Colon (tissue), 2 donors: ENCODE data around the gene BANP.
"Not testable (repeated sequence)": the region's sequence is repeated elsewhere in the genome, so short reads cannot be mapped to it uniquely, and the experiment has no call there.

Source experiments
- FAIRE-seq: peaks from 2 replicates; lab custom pipeline; 2012; peaks lifted over from hg19 to GRCh38; lab: Jason Lieb, UNC
- donor health status: control.
- donor health status: control.

Gene BANP

DNA sequence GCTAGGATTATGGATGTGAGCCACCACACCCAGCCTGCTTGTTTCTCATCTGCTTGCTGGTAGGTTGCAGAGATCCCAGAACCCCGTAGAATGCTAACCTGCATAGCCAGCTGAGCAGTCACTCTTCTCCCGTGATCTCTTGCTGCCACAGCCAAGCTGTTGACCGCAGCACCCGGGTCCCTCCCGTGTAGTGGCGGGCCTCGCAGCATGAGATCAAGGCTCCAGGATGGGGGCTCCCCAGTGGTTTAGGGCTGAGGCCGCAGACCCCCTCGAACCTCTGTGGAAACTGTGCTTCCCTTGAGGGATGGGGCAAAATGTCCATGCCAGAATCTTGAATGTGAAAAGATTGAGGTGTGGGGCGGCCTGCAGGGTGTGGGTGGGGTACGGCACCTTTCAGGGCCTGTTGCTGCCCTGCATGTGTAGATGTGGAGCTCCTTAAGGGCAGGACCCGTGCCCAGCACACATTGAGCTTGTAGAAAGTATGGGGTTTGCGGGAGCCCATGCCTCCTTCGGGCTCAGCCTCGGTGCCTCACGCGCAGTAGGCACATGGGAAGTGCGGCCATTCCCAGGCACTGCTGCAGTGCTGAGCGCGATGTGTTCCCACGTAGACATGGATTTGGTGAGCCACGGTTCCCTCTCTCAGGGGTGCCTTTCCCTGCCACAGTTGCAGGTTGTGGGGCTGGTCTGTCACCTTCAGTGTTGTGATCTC is 99.9 kb downstream of the BANP start:
- no peak for FAIRE-seq

DNA sequence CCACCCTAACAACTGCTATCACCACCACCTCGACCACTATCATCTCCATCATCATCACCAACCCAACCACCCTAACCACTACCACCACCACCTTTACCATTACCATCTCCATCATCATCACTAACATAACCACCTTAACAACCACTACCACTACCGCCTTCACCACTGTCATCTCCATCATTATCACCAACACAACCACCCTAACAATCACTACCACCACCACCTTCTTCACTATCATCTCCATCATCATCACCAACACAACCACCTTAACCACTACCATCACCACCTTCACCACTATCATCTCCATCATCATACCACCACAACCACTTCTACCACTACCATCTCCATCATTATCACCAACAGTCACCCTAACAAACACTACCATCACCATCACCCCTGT is 101.4 kb downstream of the BANP start:
- FAIRE-seq: no peak

DNA sequence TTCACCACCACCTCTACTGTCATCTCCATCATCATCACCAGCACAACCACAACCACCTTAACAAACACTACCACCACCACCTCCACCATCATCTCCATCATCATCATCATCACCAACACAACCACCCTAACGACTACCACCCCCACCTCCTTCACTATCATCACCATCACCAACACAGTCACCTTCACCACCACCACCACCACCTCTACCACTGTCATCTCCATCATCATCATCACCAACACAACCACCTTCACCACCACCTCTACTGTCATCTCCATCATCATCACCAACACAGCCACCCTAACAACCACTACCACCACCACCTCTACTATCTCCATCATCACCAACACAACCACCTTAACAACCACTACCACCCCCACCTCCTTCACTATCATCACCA is 102.2 kb downstream of the BANP start:
- not testable (repeated sequence) for FAIRE-seq

DNA sequence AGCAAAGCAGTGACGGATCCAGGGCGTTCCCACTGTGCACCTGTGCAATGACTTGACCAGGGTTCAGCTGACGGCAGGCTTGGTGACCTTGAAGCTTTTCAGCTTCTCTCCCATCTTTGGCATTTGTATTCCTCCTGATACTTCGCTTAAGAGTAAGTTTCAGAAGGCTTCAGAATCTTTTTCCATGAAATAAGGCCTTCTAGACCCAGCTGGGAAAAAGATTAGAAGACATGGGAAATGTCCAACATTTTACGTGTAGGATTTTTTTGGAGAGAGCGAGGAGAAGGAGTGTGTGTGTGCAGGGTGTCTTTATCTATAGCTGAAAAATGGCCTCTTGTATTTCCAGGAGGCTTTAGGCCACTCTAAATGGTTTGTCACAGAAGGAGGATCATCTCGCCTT is 104.1 kb downstream of the BANP start:
- no peak for FAIRE-seq

DNA sequence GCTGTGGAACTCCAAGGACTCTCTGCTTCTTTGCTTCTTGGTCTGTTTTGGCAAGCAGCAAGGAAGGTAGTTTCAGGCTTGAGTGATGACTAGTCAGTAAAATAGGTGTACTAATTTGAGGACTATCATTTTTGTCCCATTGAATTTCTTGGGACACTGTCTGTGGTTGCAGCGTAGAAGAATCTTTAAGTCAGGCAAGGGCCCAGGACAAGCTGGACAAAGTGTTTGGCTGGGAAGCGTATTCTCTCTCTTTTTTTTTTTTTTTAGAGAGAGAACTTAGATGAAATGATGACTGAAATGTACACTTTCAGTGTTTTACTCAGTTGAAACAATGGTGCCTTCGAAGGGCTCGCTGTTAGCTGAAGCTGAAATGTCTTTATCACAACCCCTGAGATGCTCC is 105.0 kb downstream of the BANP start:
- FAIRE-seq: no peak

DNA sequence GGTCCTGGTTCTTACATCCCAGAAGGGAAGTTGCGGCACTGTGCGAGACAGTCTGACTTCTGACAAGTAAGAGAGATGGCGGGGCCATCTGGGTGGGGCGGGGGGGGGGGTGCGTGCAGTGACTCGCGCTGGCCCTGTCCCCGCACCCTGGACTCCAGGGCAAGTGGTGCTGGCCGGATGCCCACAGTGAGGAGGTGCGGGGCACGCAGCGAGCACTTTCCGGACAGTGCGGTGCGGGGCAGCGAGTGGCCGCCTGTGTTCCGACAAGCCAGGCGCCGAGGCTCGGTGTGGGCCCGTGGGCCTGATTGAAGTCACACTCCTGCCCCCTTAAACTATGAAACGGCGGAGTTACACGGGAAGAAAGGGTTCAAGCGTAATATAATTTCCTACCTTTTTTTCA is 106.4 kb downstream of the BANP start:
- FAIRE-seq: no peak

DNA sequence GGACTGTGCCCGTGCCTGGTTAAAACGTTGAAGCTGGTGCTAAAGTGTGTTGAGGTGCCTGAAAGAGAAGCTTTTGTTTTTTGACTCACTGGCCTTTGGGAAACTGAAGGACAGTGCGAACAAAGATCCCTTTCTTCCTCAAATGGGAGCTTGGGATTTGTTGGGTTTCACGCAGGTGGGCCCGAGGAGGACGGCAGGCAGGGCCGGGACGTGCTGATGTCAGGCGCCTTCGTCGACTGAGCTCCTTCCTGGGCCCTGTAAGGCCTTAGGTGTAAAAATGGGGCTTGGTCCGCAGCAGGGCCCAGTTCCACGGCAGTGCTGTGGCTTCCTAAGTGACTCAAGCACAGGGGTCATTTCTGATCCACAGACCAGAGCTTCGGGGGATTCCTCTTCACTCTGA is 106.9 kb downstream of the BANP start:
- FAIRE-seq: no peak

DNA sequence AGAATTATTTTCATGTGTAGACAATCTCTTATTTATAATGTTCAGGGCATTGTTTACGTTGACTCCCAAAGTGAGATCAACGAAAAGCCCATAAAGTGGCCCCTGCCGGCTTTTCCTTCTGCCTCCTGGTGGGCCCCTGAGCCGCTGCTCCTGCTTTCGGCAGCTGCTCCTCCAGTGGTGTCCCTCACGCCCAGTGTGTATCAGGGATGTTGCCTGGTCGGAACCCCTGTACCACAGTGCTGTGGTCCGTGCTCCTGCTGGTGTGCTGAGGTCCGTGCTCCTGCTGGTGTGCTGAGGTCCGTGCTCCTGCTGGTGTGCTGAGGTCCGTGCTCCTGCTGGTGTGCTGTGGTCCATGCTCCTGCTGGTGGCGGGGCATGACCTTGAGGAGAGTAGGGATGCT is 107.6 kb downstream of the BANP start:
- no peak for FAIRE-seq

DNA sequence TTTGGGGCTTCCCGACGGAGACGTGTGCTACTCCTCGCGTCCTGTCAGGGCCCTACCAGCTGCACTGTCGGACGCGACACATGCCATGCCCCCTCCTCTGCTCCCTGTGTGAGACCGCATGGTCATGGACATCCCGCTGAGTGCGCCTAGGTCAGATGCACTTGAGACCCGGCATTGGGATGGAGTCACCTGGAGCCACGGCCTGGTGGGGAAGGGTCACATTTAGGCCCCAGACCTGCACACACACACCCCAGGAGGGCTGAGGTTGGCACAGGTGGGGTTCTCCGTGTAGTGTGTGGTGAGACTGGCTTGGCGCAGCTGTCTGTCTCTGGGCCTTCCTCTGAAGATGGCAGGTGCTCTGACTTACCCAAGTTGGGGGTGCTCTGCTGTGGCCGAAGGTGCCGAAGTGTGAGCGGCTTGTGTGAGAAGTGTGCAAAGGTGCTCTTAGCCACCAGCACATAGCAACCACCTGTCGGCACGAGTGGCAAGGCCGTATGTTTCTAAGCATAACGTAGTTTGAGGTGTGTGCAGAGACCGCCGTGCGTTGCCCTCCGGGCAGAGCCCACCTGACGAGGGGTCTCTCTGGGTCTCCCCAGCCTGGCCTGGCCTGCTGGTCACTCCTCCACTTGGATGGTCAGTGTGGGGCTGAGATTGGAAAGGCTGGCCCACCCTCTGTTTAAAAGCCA is 108.6 kb downstream of the BANP start:
- no peak for FAIRE-seq

DNA sequence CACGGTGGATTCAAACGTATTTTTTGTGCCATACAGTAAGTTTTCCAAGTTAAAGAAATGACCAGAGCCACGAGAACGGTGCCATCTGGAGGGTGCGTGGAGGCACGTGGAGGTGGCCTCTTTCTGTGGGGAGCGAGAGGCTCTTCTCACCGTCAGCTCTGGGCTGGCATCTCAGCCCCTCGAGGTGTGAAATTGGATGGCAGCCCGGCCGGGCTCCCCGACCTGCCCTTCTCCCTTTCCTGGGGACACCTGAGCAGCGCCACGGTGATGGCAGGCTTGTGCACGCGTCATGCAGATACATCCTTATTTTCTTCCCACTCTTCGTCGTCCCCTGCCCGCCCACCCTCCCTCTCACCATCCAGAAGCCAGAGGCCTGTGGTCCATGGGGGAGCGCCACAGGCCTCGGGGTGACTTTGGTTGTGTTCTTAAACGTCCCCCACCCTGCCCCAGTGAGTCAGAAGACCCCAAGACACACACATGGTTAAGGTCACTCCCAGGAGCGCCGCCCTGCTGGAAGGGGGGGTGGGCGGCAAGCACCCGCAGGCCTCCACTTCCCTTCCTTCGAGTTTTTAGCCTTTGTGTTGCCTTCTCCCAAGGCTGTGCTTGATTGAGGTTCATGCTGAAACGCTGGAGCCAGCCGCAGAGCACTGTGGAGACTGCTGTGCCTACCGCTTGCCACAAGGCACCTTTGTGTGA is 109.4 kb downstream of the BANP start:
- no peak for FAIRE-seq

DNA sequence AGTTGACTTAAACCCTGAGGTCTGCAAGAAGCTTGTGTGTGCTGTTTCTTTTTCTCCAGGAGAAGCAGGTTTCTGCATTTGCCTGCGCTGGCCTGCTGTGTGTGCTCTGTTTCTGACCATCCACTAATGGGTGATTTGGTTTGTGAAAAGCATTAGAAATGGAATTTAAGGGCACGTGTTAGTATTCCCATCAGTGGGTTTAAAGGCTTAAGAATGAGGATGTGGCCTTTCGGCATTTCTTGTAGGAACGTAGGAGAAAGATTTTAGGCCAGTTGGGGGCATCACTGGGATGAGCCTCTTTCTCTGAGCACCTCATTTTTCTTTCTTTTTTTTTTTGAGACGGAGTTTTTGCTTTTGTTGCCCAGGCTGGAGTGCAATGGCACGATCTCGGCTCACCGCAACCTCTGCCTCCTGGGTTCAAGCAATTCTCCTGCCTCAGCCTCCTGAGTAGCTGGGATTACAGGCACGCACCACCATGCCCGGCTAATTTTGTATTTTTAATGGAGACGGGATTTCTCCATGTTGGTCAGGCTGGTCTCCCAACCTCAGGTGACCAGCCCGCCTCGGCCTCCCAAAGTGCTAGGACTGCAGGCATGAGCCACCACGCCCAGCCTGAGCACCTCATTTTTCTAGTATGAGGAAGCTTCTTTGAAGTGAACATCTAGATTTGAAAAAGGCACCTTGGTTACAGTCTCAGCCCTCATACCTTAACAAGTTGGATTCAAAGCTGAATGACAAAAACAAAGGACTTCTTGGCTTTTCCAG is 110.3 kb downstream of the BANP start:
- no peak for FAIRE-seq

DNA sequence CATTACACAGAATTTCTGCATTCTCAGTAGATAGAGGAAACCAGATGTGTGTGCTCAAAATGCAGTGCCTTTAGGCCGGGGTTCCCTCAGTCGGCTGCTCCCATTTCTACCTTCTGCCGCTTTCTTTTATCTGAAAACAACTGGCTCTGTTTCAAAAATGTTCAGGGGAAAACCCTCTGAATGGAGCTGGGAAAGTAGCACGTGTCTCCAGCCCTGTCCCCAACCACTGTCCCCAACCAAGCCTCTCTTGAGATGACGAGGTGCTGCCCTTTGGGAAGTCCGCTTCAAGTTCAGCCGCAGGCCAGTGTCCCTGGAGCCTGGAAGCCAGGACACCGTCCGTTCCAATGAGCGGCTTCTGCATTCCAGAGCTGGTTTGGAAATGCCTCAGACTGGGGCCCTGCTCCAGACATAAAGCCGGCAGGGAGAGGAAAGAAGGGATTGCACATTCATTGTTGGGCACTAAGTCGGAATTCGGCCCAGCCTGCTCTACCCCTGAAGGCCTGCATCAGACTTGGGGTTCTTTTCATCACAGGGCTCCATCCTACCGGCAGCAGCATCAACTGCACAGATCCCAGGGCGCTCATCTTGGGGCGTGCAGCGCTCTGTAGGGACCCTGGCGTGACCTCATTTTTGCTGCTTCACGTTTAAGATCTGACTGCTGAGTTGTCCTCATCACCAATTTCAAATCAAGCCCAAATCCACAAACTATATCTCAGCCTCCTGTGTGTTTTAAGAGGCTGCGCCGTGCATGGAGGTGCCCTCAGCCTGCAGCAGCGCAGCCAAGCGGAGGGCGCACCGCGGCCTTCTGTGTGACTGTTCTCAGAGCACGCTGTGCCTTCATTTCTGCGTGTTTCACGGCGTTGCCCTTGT is 111.3 kb downstream of the BANP start:
- no peak for FAIRE-seq

DNA sequence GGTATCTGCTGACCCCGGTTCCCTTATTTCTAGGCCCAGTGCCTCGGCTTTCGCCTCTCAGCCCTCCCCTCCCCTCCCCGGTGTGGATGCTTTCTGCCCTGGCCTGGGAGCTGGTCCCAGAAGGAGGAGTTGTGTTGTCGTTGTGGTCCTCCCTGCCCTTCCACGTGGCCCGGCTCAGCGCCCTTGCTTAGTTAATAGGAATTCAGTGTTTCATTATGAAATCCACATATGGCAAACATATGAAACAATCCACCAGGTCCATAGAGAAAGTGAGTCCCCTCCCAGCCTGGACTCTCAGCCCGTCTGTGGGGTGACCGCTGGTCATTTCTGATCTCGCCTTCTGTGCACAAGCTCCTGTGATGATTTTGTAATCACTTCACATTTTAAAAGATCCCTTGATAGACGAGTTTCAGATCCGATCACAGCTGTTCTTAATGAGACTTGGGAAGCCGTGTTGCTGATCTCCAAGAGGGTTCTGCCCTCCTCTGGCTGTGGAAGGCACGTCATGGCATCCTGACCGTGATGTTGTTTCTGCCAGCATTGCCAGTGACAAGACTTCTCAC is 112.1 kb downstream of the BANP start:
- no peak for FAIRE-seq

DNA sequence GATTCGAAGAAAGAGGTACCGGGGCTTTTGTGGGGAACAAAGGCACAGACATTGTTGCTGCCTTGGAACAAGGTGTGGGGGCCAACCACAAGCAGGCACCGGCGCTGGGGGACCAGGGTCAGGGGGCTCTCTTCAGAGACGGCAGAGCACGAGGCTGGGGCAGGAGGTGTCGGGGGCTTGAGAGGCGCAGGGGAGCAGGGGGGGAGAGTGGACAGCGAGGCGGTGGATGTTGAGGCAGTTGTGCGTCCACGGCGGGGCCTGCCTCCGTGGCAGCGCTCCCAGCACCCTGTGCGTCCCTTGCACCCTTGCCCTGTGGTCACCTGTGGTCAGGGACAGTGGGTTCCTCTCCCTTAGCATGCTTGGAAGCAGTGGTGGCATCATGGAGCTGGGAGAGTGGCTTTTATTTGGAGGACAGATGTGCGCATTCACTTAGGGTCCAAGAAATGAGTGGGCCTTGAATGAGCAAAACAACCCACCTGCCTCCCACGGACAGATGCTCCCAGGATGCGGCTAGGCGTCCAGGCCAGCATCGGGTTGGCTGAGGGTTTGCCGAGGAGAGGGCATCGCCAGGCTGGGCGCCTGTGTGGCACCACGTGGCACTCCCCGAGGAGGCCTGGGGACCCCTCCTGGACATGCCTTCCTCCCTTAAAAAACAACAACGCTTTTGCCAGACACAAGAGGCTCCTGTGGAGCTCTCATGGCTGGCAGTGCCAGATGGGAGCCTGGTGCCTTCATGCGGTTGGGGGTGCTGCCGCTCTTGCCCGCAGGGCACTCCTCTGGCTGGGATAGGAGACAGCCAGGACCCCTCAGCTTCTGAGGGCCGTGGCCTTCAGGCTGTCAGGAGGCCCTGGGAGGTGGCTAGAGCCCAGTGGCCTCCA is 113.0 kb downstream of the BANP start:
- FAIRE-seq: no peak

DNA sequence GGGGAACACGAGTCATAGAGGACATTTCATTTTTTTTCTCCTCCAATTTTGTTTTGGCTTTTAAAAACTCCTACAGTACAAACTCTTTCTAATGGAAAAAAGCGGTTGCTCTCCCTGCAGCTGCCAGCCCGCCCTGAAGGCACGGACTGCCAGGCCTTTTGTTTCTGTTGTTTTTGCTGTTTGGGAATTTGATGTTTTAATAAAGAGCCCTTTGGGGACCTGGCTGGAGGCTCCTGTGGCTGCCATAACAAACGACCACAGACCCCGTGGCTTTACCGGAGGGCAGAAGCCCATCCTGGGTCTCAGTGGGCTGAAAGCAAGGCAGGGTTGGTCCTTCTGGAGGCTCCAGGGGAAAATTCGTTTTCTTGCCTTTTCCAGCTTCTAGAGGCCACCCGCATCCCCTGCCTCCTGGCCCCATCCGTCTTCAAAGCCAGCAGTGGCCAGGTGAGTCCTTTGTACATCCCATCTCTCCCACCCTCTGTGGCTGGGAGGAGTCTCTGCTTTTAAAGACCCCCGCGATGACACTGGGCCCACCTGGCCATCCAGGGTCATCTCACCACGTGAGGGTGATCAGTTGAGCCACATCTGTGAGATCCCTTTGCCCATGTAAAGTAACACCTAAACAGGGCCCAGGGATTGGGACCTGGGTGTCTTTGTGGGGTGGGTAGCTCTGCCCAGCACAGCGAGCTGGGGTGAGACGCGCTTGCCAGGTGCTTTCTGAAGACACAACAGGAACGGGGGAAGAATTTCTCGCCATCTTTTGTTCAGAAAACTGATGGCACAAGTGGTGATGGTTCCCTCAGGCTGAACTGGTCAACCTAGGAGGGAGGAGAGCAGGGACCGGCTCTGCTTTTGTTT is 113.9 kb downstream of the BANP start:
- FAIRE-seq: no peak

DNA sequence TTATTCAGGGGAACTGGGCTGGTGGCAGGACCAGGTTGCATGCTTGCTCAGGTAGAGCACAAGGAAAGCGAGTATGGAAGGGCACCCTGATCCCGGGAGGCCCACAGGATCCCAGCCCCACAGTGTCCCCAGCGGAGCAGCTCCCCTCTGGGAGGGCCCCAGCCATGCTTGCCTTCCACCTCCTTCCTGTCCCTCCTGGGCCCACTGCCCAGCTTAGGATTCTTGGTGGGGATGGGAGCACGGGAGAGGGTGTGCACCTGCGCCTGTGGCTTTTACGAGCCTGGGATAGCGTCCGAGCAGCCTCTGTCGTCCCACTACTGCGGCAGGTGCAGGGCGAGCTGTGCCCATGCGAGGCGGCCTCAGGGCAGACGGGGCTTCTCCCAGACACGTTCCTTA is 114.5 kb downstream of the BANP start:
- FAIRE-seq: no peak

DNA sequence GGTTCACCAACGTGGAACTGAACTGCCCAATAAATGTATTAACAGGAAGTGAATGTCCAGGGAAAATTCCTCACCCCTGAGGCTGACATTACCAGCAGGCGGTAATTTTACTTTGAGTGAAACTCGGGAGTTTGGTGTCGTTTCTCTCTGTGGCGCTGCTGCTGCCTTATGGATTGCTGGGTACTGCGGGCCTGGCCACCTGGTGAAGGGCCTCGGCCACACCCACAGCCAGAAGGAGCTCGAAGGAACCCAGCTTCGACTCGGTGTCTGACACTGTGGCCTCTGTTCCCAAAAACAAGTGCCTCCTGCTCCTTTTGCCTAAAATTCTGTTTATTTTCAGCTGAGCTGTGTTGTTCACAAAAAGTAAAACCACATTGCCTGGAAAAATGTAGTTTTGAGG is 115.0 kb downstream of the BANP start:
- FAIRE-seq: no peak

DNA sequence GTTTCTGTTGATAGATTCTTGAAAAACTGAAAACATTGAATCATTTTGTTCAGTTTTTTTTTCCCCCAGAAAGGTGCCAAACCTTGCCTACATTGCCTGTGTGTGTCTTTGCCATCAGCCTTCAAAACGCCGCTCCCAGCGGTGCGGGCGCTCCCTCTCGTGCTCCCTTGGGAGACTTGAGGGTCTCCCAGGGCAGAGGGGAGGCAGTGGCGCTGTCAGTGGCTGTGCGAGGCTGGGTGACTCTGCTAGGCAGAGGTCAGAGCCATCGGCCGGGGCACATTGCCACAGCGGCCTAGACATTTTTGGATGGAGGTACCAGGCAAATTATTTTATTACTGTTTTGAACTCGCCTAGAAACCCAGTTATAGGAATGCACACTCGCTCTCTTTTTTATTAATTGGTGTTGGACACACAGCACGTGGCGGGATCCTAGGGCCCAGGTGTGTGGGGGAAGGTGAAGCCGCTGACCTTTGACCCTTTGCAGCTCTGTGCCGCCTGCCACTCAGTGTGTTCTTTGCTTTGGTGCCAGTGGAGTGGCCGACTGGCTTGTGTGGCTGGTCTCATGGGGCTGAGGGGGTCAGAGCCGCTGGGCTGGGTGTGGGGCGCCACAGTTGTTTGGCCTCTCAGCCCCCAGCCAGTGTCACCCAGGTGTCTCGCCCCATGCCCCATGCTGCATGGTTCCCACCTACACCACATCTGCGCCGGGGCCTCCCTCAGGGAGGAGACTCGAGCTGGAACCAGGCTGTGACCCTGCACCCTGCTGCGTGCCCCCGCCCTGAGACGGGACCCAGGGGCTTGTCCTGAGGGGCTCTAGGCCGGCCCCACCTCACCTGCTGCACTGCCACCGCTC is 115.7 kb downstream of the BANP start:
- FAIRE-seq: no peak
